NCI-H2227 (cell line): ENCODE results near the gene RHBDF1.

Experiments used
- DNase-seq: peaks from one replicate; lab custom pipeline; 2025; ENCODE audit not compliant: unreplicated experiment; lab: John Stamatoyannopoulos, UW

Gene RHBDF1

DNA sequence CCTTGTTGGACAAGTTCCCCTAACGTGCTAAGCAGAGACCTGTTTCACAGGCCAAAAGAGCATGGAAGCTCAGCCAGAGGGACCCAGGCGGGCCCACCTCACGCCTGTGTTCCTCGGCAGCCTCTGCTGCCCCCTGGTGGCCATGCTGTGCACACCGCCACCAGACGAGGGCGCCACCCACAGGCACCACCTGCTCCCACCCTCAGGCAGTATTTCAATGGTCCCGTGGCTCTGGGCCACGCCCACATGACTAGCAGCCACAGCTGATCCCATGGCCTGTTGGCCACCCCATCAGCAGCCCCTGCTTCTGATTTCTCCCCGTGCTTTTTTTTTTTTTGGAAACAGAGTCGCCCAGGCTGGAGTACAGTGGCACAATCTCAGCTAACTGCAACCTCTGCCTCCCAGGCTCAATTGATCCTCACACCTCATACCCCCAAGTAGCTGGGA, 24.5 kb upstream of the RHBDF1 start:
- peak; percentile 73 for DNase-seq

DNA sequence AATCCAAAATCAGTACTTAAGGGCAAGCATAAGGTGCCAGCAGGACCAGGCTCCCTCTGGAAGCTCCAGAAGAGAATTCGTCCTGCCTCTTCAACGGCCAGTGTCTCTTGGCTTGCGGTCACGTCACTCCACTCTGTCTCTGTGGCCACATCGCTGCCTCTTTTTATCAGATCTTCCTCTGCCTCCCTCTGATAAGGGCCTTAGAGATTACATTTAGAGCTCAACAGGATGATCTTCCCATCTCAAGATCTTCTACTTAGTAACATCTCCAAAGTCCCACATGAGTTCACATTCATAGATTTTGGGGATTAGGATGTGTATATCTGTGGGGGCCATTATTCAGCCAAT, 22.5 kb upstream of the RHBDF1 start:
- DNase-seq, result no peak

DNA sequence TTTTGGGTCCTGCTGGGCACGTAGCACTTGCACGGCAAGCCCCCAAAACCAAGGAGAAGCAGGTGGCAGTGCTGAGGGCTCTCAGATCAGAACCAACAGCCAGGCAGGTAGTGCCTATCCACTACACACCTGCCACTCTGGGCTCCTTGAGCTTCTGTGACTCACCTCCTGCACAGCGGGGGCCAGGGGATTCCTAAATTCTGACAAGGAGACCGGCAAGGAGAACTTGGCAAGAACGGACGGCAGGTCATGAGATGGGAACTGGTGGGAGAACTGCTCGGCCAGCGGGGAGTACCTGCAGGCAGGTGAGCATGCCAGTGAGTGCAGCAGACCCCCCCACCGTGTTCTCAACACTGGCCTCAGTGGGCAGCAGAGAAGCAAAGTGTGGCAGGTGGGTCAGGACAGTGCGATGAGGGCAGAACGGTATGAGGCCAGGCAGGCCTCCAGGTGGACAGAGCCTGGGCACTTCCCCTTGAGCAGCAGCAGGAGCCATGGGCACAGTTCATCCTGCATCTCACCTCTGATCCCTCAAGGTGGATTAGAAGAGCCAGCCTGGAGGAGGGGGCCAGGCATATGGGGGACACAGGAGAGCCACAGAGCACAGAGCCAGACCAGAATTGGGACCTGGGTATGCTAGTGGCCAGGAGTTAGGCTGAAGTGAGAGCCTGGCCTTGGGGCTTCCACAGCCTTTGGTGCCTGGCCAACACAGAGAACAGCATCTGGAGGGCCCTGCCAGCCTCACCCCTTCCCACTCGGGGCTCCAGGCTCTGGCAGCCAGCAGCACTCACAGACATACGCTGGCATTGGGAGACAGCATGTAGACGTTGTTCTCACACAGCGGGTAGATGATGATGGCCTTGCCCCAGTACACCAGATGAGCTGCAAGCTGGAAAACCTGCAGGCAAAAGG, 20.3 kb upstream of the RHBDF1 start:
- DNase-seq, result no peak

DNA sequence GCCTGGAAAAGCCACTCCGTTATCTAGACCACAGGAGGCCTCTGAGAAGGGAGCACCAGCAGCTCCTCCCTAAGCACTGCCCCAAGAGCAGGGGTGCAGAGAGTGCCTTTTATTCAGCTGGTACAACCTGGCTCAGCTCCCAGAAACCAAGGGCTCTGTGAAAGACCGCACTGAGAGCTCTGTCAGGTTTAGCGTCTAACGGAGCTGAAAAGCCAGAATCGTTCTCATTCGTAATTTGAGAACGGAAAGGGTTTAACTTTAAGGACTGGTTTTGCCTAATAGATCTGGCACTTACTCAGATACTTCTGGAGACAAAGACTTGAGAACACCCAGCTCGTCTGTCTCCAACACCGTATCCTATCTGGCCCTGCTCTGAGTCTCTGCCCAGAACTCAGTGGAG, 19.1 kb upstream of the RHBDF1 start:
- peak; percentile 17 for DNase-seq

DNA sequence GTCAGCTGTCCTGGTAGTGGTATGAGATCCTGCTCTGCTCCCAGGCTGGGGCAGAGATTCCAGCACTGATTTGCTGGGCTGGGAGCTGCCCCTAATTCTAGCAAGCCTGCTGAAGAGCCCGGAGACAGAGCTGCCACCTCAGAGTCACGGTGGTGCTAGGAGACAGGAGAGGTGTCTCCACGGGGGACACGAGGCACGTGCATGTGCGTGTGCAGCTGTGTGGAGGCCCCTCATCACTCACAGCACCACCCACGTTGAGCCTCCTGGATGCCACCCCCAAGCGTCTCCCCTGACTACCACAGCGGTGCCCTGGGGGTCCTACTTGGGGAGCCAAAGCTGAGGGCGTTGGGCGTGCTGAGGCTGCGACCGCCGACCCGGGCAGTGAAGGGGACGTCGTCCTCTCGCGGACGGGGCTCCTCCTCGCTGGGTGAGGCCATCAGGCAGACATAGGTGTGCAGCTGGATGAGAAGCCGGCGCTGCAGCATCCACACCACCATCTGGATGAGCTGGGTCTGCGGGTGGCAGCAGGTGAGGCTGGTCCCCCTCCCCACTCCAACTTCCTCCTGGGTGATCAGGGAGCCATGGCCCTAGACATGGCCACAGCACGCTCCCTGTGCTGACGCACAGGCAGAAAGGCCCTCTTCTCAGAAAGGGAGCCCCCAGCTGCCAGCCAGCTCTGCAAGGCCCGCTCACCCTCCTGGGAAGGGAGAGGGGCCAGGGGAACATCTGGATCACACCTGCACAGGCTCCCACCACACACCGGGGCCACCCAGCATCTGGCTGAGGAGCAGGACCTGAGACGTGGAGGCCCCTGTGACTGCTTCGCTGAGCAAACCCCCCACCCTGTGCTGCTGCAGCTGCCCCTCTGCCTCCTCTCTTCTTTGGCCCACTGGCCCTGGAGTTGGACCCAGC, 17.2 kb upstream of the RHBDF1 start:
- no peak for DNase-seq

DNA sequence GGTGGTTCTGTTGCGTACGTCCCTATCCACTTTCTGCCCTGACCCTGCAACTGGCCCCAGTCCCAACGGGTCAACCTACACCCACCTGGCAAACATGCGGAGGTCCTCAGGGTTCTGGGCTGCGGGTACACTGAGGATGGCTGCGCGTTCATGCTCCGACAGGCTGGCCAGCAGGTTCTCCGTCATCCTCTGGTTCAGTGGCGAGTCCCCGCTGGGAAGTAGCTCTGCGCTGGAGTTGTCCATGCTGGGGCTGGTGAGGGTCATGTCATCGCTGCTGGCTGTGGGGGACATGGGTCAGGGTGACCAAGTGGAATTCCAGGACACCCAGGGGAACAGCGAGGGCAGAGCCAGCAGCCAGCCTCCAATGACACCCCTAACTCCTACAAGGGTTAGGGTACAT, 16.2 kb upstream of the RHBDF1 start:
- DNase-seq, result no peak

DNA sequence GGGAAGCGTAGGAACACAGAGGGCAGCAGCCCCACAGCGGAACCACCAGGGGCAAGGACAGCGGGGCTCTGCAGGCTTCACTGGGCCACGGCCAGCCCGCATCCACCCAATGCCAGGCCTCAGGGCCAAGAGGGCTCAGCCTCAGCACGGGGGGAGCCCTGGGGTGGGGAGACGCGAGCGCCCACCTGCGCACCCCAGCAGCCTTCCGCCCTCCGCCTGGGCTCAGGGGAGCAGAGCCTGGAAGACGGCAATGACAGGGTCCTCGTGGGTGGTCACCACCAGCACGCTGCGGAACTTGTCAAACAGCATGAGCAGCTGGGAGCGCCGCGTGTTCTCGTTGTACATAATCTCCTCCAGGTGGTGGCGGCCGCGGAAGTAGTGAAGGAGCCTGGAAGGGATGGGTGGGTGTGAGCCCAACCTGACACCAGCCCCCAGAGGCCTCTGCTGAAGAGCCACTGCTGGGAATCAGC, 14.1 kb upstream of the RHBDF1 start:
- no peak for DNase-seq

DNA sequence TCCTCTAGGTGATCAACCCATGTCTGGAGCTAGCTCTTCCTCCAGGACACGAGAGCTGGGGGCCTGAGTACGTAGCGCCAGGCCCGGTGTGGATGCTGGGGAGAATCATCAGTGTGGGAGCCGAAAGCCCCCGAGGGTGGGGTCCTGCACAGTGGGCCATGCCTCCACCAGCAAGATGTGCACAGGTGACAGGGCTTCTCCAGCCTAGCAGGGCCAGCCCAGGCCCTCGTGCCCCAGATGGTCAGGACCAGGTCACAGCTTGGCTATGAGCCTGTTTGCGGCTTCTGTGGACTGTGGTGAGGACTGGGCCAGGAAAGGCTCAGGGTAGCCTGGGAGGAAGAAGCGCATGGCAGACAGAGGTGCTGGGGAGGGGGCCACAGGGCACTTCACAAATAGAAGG, 13.4 kb upstream of the RHBDF1 start:
- no peak for DNase-seq

DNA sequence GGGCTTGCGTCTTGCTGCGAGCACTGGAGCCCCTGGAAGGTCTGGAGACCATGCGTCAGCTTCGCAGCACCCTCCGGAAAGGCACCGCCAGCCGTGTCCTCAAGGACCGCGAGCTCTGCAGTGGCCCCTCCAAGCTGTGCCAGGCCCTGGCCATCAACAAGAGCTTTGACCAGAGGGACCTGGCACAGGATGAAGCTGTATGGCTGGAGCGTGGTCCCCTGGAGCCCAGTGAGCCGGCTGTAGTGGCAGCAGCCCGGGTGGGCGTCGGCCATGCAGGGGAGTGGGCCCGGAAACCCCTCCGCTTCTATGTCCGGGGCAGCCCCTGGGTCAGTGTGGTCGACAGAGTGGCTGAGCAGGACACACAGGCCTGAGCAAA, 13.0 kb upstream of the RHBDF1 start:
- no peak for DNase-seq

DNA sequence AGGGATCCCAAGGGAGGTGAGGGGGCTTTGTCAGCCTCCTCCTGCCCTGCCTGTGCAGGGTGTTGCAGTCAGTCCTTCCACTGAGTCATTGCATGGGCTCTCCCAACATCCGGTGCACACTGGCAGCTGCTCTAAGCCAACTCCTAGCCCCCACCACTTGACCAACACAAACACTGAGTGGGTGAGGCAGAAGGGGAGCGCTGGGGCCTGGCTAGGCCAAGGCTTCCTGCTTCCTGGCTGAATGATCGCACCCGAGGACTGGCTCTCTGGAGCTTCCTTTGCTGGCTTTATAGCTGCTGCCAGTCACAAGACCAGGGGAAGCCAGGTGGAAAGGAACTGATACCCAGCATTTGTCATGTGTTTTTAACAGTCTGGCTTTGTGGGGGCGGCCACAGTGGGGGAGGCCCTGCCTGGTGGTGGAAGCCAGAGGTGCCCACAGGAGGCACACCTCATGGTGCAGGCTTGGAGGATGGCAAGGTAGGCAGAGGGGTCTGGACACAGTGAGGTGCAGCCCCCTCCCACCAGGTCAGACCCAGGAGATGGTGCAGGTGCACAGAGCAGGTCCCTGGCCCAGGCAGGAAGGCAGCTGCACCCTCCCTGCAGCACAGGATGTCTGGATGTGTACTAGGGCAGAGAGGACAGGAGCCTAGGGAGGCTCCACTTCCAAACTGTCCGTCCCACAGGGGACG, 12.4 kb upstream of the RHBDF1 start:
- no peak for DNase-seq

DNA sequence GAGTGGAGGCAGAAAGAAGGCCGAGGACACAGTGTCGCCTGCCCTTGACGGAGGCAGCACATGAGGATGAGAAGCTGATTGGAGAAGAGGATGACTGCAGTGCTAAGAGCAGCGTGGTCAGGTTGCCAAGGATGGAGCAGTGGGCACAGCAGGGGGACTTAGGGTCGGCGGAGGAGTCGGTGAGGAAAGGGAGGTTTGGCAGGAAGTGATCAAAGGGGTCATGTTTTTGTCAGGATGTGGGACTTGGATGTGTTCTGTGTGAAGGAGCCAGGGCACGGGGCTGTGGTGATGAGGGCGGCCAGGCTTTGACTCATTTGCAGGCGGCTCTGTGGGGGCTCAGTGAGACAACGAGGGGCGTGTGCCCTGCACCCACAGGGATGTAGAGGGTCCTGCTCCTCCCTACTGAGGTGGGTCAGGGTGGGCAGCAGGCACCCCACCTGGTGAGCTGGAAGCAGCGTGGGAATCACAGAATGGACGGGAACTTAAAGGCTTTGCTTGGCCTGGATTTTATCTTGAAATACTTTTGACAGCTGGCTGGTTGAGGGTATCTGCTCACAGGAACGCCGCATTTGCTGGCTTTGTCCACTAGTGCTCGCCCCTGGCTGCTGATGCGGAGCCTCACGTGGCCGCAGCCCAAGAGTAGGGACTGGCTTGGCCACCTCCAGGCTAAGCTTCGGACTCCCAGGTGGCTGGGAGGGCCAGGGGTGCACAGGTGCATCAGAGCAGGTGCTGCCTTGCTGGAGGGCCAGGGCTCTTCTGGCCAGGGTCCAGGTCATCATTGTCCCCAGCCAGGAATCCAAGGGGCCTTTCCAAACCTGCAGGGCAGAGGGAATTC, 11.6 kb upstream of the RHBDF1 start:
- DNase-seq, result no peak

DNA sequence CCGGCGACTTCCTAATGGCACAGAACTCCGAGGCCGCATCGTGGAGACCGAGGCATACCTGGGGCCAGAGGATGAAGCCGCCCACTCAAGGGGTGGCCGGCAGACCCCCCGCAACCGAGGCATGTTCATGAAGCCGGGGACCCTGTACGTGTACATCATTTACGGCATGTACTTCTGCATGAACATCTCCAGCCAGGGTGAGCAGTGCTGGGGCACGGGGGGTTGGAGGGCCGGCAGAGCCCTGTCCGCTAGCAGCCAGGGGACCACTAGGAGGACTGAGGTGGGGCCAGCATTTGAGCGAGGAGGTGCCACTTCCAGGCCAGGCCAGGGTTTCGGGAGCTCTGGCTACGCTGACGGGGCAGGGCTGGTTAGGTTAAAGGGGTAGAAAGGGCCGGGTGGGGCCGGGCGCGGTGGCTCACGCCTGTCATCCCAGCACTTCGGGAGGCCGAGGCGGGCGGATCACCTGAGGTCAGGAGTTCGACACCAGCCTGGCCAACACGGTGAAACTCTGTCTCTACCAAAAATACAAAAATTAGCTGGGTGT, 10.7 kb upstream of the RHBDF1 start:
- DNase-seq, result no peak

DNA sequence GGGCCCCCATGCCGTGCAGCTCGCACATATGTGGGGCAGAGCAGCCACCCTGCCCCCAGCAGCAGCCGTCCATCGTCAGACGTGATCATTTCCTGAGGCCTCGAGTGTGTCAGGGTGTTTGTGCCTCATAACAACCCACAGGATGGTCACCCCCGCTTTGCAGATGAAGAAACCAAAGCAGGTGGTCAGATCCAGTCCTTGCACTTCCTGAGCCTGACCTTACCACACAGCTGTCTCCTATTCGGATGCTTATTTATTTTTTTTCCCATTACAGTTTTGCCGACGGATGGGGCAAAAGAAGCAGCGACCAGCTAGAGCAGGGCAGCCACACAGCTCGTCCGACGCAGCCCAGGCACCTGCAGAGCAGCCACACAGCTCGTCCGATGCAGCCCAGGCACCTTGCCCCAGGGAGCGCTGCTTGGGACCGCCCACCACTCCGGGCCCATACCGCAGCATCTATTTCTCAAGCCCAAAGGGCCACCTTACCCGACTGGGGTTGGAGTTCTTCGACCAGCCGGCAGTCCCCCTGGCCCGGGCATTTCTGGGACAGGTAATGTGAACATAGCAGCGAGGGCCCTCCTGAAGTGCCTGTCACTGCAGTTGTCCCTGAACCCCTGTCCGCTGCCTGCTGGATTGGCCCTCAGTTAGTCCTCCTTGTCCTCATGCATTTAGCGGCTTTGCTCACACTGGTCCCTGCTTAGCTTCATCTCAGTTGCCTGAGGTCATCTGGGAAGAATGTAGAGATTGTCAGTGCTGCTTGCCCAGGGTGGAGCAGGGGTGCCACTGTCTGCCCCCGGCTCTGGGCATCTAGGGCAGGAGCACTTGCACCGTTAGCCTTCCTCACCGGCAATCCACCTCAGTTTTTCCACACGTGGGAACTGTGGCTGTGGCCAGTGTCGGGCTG, 7.0 kb upstream of the RHBDF1 start:
- no peak for DNase-seq

DNA sequence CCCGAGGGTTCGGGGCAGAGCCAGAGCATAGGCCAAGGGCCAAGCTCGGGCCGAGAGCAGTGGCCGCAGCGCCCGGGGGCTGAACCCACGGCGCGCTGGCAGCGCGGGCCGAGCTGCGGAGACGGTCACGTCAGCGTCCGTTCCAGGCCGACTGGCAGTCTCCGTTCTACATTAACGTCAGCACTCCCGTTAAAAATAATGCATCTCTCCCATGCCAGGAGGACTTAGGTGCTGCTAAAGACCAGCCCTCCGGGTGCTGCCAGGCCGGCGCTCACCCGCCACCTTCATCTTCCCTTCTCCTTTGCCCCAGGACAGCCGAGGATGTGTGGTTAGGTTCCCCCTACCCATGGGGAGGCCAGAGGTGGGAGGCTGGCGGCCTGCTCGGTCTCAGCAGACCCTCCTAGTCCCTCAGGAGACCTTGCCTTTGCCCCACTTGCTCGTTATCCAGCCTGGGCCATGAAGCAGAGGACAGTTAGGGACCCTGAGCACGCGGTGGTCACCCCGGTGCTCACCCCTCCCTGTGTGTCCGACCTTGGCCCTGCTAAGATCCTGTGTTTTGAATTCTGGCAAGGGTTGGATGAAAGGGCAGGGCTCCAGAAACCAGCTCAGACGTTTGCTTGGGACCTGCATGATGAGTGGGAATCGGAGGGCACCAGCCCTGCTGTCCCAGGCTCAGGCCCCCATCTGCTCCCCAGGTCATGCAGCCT, 6.2 kb upstream of the RHBDF1 start:
- DNase-seq, result peak; percentile 28

DNA sequence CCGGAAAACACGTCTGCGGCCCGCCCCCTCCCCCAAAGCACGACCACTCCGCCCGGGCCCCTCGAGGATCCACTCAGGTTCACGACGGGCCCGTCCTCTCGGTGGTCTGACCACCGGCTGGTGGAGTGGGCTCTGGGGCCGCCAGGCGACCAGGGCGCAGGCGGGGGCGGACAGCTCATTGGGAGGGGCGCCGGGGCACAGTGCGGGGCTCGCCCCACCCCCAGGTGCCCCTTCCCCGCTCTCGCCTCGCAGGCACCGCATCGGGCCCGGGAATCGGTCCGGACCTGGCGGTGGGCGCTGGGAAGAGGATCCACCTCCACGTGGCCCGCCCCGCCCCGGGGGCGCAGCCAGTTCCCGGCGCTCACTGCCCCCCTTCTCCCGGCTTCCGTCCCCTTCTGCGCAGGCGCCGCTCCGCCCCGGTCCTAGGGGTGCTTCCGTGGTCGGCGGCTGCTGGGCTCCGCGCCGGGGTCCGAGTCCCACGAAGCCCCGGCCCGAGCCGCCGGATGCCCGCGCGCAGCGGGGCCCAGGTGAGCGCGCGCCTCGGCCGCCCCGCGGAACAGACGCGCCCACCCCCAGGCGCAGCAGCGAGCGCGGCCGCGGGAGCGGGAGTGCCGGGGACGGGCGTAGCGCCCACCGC, 5.5 kb upstream of the RHBDF1 start, which contains the start of gene MPG:
Gene MPG, plus strand, starts transcription at position 419 of the 637 bp plus-strand sequence. Its CDS starts 85 bp downstream, at position 504.
- DNase-seq, result peak; percentile 86

DNA sequence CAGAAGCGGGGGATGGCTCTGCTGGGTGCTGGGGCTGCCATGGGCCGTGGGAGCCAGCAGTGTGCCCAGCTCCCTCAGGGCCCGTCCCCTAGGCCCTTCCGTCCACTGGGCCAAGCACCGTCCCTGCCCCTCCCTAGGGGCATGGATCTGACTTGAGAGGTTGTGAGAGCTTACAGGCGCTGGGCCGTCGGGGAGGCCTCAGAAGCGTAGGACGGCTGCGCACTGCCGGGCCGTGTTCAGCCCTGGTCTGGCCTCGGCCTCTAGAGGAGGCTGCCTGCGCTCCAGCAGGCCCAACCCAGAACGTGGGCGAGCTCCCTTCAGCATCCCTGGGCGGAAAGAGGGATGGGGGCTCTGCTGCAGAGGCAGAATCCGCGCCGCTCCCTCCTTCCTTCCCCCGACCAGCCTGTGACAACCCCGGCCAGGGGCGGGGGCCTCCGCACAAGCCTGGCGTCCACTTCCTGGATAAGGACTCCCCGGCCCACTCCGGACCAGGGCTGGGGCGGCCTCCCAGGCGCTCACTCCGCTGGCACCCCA, 4.9 kb upstream of the RHBDF1 start:
- peak; percentile 50 for DNase-seq

DNA sequence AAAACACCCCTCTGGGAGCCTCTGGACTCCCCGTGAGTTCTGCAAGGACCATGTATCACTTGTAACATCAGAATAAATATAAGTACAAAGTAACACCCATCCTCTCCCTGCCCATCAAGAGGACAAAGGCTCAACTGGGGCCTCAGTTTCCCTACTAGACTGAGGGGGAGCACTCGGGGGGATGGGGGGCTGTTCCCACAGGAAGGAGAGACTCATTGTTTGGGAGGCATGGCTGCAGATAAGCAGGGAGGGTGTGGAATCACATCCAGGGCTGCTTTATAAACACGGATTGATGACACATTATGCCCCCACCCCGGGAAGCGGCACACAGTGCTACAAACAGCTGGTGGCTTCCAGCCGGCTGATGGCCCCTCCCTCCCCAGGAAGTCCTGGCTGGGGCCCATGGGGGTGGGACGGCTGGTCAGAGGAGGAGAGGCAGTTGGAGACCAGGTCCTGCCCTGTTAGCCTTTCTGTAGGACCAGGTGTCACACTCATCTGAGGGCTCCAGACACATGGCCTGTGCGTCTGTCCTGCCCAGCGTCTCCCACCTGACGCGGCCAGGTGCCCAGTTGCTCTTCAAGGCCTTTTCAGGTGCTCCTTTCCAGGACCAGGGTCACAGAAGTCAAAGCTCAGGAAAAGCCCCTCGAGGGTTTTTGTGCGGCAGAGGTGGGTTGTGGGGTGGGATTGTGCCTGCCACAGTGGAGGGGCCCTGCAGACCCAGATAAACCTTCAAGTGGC, 4.3 kb upstream of the RHBDF1 start:
- no peak for DNase-seq
